Pancreas (tissue), 10 donors: Measurements from ENCODE around the gene PIK3CD. TPM values are rescaled to one million over a fixed set of nuclear protein-coding genes. Genes with fewer than 3 reads are reported as not detected.
A peak's percentile ranks its signal among the peaks of the same experiment; 100 is the strongest.

ENCODE experiments used
- ATAC-seq, 4 donors: fragments of 200-7000 bp; cut with Tn5 transposase; one replicate each; pipeline versions ENCODE4 v1.8.0 to v1.9.1; 2020; ENCODE audit warnings: mild to moderate bottlenecking in 4 of 4, moderate library complexity in 4 of 4
- DNase-seq, 6 donors: peaks; one replicate each; pipeline ENCODE4 v3.0.0-alpha.2; 2020
- FAIRE-seq: peaks from 2 replicates; lab custom pipeline; 2012; peaks lifted over from hg19 to GRCh38; lab: Jason Lieb, UNC
- H3K27ac ChIP-seq, 4 donors: fragments of 200-600 bp; sonication (generic); 1 replicate in 3 of 4; 2 replicates in 1 of 4; pipeline versions ENCODE4 v1.5.0 to v1.8.0; 2020
- H3K27me3 ChIP-seq, 4 donors: fragments of 200-600 bp; one replicate each; pipeline ENCODE4 v1.8.0; 2021
- H3K36me3 ChIP-seq, 3 donors: fragments of 200-600 bp; sonication (generic) in 1 of 3; one replicate each; pipeline versions ENCODE4 v1.5.0 to v1.8.0; 2020 to 2021
- H3K4me1 ChIP-seq, 3 donors: fragments of 200-600 bp; one replicate each; pipeline ENCODE4 v1.8.0; 2021
- H3K4me3 ChIP-seq, 4 donors: fragments of 200-600 bp; sonication (generic) in 2 of 4; one replicate each; pipeline versions ENCODE4 v1.5.0 to v1.8.0; 2020 to 2021
- H3K9me3 ChIP-seq, 4 donors: fragments of 200-600 bp; one replicate each; pipeline ENCODE4 v1.8.0; 2021
- WGBS, 2 donors: extraction: QIAGEN DNeasy Blood & Tissue Kit; methylation state at CpG; one replicate each; pipeline ENCODE4 v1.1.7; 2013; 5-methylcytosine and 5-hydroxymethylcytosine counted together
- intact Hi-C, 3 donors: fragments of 100-400 bp; cut with DNase I; formaldehyde crosslinking; loops; one replicate each; pipeline versions ENCODE4 v1.11.1 to v1.14.2; 2022
- polyA plus RNA-seq, 2 donors: library from polyadenylated mRNA; stranded (reverse); fragments of 200-250 nt; gene quantifications; one replicate each; pipeline ENCODE4 v1.2.3, GENCODE V29; 2013
- total RNA-seq, 6 donors: library from RNA; stranded (reverse); fragmentation: NEBNext Ultra II Directional in 4 of 6; extraction: Animal tissue kit (Norgen Biotek cat#: 25700) in 4 of 6; gene quantifications; one replicate each; pipeline versions ENCODE4 v1.2.1 to v1.2.4, GENCODE V29; 2021 to 2023
- TF ChIP-seq, protein P1 (sequence below), 4 donors: fragments of 200-600 bp; sonication (generic) in 3 of 4; IDR thresholded peaks; one replicate each; pipeline versions ENCODE4 v1.5.0 to v1.8.0; 2021; ENCODE audit warnings: antibody characterized with exemption in 4 of 4
- donor health status: healthy with polysubstance abuse.
- donor health status: DM: no; HTN: no; CAD: no; lungs with moderate emphysema.
- donor health status: DM: no; HTN: no; CAD: no.
- donor health status: control.
- donor health status: control.
- donor health status: Bipolar disorder and iron deficiency.
- donor health status: DM: yes; HTN: yes; CAD: no.
- donor health status: DM: no; HTN: no; CAD: no.
- donor health status: DM: no; HTN: no; CAD: no.
- donor health status: DM: yes; HTN: yes; CAD: no.

Gene PIK3CD
- total and polyA plus RNA-seq, 8 donors, result 1.9 to 10.6 (median 2.3) TPM

DNA sequence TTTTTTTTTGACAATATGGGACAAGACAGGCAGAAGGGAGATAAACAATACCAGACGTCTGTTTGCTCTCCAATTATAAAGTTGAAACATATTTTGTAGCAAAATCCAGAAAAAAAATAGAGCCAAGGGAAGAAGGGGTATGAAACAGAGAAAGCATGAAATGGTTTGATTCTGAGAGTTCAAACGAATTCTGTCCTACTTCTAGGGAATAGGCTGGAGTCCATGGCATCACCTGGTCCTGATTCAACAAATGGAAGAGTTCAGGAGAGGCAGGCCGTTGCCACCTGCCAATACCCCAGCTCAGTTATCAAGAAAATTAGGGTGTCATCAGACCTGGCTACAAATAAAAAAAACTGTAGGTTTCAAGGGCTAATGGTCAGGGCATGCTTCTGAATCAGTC is 100.4 kb downstream of the PIK3CD start:
- Histone ChIP-seq H3K27ac (no peak overlapping the region), H3K4me1 (no peaks in the 10 kb centered on the region), H3K4me3 (no peak overlapping the region), H3K27me3 (no peaks in the 10 kb centered on the region), H3K9me3 (no peaks in the 10 kb centered on the region), H3K36me3 (peaks cover 0 to 29% (median 4%) of the 10 kb centered on the region in 3 donors)
- FAIRE-seq (no peak), DNase-seq (no peak), ATAC-seq (no peak)
- intact Hi-C loops, result no loop called here
- TF ChIP-seq, protein P1, sequence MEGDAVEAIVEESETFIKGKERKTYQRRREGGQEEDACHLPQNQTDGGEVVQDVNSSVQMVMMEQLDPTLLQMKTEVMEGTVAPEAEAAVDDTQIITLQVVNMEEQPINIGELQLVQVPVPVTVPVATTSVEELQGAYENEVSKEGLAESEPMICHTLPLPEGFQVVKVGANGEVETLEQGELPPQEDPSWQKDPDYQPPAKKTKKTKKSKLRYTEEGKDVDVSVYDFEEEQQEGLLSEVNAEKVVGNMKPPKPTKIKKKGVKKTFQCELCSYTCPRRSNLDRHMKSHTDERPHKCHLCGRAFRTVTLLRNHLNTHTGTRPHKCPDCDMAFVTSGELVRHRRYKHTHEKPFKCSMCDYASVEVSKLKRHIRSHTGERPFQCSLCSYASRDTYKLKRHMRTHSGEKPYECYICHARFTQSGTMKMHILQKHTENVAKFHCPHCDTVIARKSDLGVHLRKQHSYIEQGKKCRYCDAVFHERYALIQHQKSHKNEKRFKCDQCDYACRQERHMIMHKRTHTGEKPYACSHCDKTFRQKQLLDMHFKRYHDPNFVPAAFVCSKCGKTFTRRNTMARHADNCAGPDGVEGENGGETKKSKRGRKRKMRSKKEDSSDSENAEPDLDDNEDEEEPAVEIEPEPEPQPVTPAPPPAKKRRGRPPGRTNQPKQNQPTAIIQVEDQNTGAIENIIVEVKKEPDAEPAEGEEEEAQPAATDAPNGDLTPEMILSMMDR (IDR thresholded peaks at IDR 0.05), result no peak
- 61% methylated on average over 3 of the region's 3 CpGs for WGBS, 2 donors

DNA sequence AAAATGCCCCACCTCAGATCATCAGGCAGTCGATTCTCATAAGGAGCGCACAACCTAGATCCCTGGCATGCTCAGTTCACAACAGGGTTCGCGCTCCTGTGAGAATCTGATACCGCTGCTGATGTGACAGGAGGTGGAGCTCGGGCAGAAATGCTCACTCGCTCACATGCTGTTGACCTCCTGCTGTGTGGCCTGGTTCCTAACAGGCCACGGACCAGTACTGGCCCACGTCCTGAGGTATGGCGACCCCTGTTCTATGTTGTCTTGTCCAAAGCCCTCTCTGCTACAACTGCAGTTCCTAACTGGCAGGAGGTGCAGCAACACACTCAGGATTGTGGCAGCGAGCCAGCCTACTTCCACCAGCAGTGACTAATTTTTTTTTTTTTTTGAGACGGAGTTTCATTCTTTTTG is 101.6 kb downstream of the PIK3CD start:
- no peak overlapping the region for H3K27ac ChIP-seq
- peaks cover 0 to 29% (median 4%) of the 10 kb centered on the region in 3 donors for H3K36me3 ChIP-seq
- intact Hi-C loops, result no loop called here
- WGBS, 2 donors, result 89% methylated on average over 12 of the region's 12 CpGs
- TF ChIP-seq, protein P1 (IDR thresholded peaks at IDR 0.05), result no peak
- no peaks in the 10 kb centered on the region for H3K27me3 ChIP-seq
- H3K4me3 ChIP-seq, result no peak overlapping the region
- FAIRE-seq (no peak), ATAC-seq (no peak), DNase-seq (no peak)
- H3K9me3 ChIP-seq, result no peaks in the 10 kb centered on the region
- H3K4me1 ChIP-seq, result no peaks in the 10 kb centered on the region

DNA sequence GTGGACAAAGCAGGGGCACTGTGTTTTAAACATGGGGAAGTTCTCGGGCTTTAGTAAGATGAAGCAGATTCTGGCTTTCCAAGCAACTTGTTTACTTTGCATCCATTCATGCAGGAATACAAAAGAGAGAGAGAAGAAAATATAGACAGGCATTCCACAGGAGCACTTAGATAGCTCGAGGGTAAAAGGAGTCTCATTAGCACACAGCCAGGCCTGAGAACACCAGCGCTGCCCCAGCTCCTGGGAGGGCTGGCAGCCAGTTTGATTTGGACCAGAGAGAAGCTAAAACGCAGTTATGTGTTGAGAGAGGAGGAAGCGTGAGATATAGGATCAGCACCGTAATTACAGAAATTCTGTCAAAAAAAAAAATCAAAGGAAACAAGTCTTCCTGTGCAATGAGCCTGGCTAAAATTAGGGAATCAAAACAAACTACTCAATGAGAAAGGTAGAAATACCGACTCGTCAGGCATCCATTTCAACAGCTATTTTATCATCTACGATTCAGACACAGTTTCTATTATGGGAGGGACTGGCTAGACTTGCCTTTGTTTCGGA is 104.0 kb downstream of the PIK3CD start:
- WGBS, 2 donors, result 63 to 68% methylated on average over 10 of the region's 10 CpGs
- no peak overlapping the region for H3K4me3 ChIP-seq
- DNase-seq (no peak), FAIRE-seq (no peak), ATAC-seq (no peak)
- TF ChIP-seq, protein P1 (IDR thresholded peaks at IDR 0.05), result no peak
- peaks cover 0 to 3% (median 0%) of the 10 kb centered on the region in 3 donors for H3K4me1 ChIP-seq
- H3K27me3 ChIP-seq, result no peaks in the 10 kb centered on the region
- no peaks in the 10 kb centered on the region for H3K9me3 ChIP-seq
- intact Hi-C loops, result no loop called here
- H3K27ac ChIP-seq, result no peak overlapping the region
- H3K36me3 ChIP-seq, result peaks cover 0 to 19% (median 0%) of the 10 kb centered on the region in 3 donors

DNA sequence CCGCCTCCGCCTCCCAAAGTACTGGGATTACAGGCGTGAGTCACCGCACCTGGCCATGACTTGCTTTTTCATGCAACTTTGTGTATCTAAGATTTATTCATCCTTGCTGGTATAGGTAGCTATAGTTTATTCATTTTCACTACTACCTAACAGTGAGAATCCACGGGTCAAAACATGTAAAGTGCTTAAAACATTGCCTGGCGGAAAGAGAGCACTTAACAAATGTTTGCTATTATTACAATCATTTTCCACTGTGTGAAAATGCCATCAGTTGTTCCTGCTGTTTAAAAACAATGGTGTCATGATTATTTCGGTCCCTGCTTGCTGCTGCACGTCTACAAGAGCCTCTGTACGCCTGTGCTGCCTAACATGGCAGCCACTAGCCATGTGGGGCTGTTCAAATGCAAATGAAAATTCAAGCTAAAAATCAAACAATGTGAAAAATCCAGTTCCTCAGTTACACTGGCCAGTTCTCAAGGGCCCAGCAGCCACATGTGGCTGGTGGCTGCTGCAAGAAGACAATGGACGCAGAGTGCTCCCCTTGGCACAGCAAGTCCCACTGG is 107.1 kb downstream of the PIK3CD start:
- Histone ChIP-seq H3K4me1 (peaks cover 0 to 3% (median 0%) of the 10 kb centered on the region in 3 donors), H3K27ac (no peak overlapping the region), H3K36me3 (peaks cover 0 to 5% (median 0%) of the 10 kb centered on the region in 3 donors), H3K27me3 (no peaks in the 10 kb centered on the region), H3K4me3 (no peak overlapping the region), H3K9me3 (no peaks in the 10 kb centered on the region)
- intact Hi-C loops, result no loop called here
- TF ChIP-seq, protein P1 (IDR thresholded peaks at IDR 0.05), result no peak
- ATAC-seq, result no peak
- DNase-seq, result no peak
- FAIRE-seq, result no peak
- 93% methylated on average over 10 of the region's 10 CpGs for WGBS, 2 donors

DNA sequence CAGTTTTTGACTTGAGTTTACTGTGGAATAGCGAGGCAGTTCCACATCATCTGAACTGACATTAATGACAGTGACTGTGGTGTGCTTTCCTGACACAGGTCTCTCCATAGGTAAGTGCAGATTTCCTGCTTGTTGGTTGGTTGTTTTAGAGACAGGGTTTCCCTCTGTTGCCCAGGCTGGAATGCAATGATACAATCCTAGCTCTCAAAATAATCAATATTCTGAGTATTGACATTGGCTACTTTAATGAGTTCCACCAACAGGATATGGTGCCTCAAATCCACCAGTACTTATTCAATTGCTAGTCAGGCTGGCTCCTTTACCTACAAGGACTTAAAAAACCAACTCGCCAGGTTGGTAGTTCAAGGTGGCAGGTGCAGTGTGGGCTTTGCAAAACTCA is 108.4 kb downstream of the PIK3CD start:
- Histone ChIP-seq H3K27me3 (no peaks in the 10 kb centered on the region), H3K36me3 (no peaks in the 10 kb centered on the region), H3K9me3 (no peaks in the 10 kb centered on the region), H3K27ac (no peak overlapping the region), H3K4me3 (no peak overlapping the region), H3K4me1 (peaks cover 0 to 3% (median 0%) of the 10 kb centered on the region in 3 donors)
- WGBS, 2 donors, result 77 to 81% methylated on average over 2 of the region's 2 CpGs
- FAIRE-seq (no peak), DNase-seq (no peak), ATAC-seq (peak in 1 of 4 donors; percentile 59)
- intact Hi-C loops, result no loop called here
- TF ChIP-seq, protein P1 (IDR thresholded peaks at IDR 0.05), result no peak
